NB4 (cell line): ENCODE results near the gene XYLT1.

ENCODE experiments used
- DNase-seq: peaks from one replicate; pipeline ENCODE4 v3.0.0; 2010; ENCODE audit warnings: low read depth
- H3K4me3 ChIP-seq: one replicate; pipeline ENCODE4 v1.5.1; 2011; ENCODE audit warnings: mild to moderate bottlenecking, low read depth, low read length, moderate library complexity
- CTCF ChIP-seq: IDR thresholded peaks from one replicate; pipeline ENCODE4 v1.5.1; 2012; ENCODE audit warnings: low read depth, low read length
- MAX ChIP-seq: IDR thresholded peaks from 2 replicates; pipeline ENCODE4 v1.6.1; 2011; ENCODE audit warnings: low read depth, low read length
- MYC ChIP-seq: IDR thresholded peaks from 2 replicates; pipeline ENCODE4 v1.6.1; 2011; ENCODE audit warnings: low read depth, low read length
- POLR2A ChIP-seq: IDR thresholded peaks from 2 replicates; pipeline ENCODE4 v1.6.1; 2011; ENCODE audit warnings: mild to moderate bottlenecking; ENCODE audit not compliant: insufficient read length; ENCODE audit errors: extremely low read depth

XYLT1 gene

GRCh38 chr16:17380613-17381012 lies 90.1 kb downstream of the XYLT1 start:
- TF ChIP-seq POLR2A, result no peak
- TF ChIP-seq MAX, result no peak
- TF ChIP-seq CTCF, result no peak
- TF ChIP-seq MYC, result no peak
- no peak overlapping the region for H3K4me3 ChIP-seq
- no peak for DNase-seq

- DNase-seq, result no peak
- H3K4me3 ChIP-seq, result no peak overlapping the region
- TF ChIP-seq MYC, result no peak
- TF ChIP-seq MAX, result no peak
- no peak for TF ChIP-seq CTCF
These were observed 91.6 kb downstream of the XYLT1 start for GRCh38 chr16:17379121-17379571.

- no peak for TF ChIP-seq MAX
- TF ChIP-seq POLR2A, result no peak
- TF ChIP-seq MYC, result no peak
- TF ChIP-seq CTCF, result no peak
- peak; percentile 66 for DNase-seq
- no peak overlapping the region for H3K4me3 ChIP-seq
These were observed 93.1 kb downstream of the XYLT1 start for GRCh38 chr16:17377360-17378324.

GRCh38 chr16:17375461-17376304 lies 95.1 kb downstream of the XYLT1 start:
- DNase-seq, result peak; percentile 78
- TF ChIP-seq CTCF, result no peak
- no peak for TF ChIP-seq POLR2A
- TF ChIP-seq MAX, result no peak
- TF ChIP-seq MYC, result no peak

GRCh38 chr16:17374668-17375255 lies 96.0 kb downstream of the XYLT1 start:
- H3K4me3 ChIP-seq, result no peak overlapping the region
- no peak for TF ChIP-seq POLR2A
- TF ChIP-seq MYC, result no peak
- TF ChIP-seq MAX, result no peak
- TF ChIP-seq CTCF, result no peak
- no peak for DNase-seq

More at GRCh38 chr16:17375461-17376304, 95.1 kb downstream of the XYLT1 start:
- no peak overlapping the region for H3K4me3 ChIP-seq
